Dedifferentiated amniotic fluid mesenchymal stem cell (primary cell): ENCODE results near the gene UNK.
"Not testable (repeated sequence)": the region's sequence is repeated elsewhere in the genome, so short reads cannot be mapped to it uniquely, and the experiment has no call there.

Source experiments
- DNase-seq: peaks from one replicate; pipeline ENCODE4 v3.0.0-alpha.2; 2016; ENCODE audit errors: extremely low spot score

UNK gene

GRCh38 chr17:75849279-75849646 lies 64.7 kb downstream of the UNK start:
- DNase-seq, result no peak

- DNase-seq, result no peak
These were observed 65.1 kb downstream of the UNK start for GRCh38 chr17:75849724-75850123.

- DNase-seq, result no peak
These were observed 66.5 kb downstream of the UNK start for GRCh38 chr17:75850928-75851692.

DNA sequence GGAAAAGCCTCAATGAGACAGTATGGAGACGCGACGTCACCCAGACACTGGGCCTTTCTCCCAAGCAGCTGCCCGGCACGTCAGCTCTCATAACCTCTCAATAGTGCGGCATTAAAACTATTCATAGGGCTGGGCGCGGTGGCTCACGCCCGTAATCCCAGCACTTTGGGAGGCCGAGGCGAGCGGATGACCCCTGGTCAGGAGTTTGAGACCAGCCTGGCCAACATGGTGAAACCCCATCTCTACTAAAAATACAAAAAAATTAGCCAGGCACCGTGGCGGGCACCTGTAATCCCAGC lies 67.0 kb downstream of the UNK start:
- not testable (repeated sequence) for DNase-seq

GRCh38 chr17:75853433-75853832 lies 68.8 kb downstream of the UNK start:
- DNase-seq, result no peak

DNA sequence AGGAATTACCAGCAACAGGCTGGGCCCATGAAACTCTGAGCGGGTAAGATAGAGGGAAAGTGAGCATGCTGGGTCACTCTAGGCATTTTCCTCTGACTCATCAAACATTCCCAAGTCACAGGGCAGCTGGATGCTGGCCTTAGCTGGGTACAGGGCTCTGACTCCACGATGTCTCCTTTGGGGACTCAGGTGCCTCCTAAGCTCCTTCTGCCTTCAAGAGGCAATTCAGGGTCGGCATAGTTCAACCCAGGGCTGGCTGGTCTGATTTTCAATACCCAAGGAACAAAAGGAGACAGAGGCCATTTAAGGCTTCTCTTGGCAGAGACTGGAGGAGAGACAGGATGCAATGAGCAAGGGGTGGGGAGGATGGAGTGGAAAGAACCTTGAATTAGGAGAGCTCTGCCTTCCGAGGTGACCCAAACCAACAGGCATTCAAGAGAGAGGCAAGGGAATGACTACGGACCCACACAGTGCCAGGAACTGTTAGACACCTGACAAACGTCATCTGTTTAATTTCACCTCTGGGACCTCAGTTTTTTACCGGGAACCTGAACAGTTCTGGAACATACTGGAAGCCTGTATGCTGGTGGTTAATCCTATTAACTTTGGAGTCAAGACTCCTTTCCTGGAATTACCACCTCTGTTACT lies 69.6 kb downstream of the UNK start:
- no peak for DNase-seq

- no peak for DNase-seq
These were observed 70.3 kb downstream of the UNK start for GRCh38 chr17:75854881-75855309.

- peak; percentile 100 for DNase-seq
These were observed 70.9 kb downstream of the UNK start, which contains the start of gene WBP2 for GRCh38 chr17:75855310-75856061. TSS of gene WBP2 (minus strand) at chr17:75855335. CDS start at chr17:75855297, 38 bp downstream.

DNA sequence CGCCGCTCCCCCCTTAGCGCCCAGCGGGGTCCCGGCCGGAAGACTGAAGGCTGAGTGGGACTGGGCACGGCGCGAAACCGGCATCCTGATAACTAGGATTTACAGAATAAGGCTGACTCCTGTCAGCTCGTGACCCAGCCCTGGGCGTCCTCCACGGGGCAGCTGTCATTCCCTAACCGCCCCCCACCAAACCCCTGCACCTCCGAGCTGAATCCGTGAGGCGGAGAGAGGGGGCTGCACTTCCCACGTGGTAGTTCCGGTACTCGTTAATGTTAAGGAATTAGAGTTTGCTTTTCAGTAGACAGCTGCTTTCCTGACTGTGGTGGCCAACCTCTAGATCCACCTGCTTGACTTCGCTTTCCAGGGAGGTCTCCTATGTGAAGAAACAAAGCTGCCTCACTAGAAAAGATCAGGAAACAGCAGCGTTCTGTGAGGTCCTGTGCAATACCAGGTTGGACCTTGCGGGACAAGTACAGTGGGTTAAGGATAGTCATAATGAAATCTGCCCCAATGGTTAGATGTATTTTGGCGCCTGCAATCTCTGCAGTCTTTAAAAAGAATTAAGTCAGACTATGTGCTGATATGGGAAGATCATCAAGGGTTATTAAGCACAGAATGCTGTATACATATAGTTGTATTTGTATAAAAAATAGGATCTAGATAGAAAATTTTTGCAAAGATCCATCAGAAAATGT lies 71.6 kb downstream of the UNK start:
- no peak for DNase-seq

GRCh38 chr17:75859358-75859757 lies 74.8 kb downstream of the UNK start:
- DNase-seq, result not testable (repeated sequence)

- DNase-seq, result no peak
These were observed 77.3 kb downstream of the UNK start for GRCh38 chr17:75861927-75862317.

DNA sequence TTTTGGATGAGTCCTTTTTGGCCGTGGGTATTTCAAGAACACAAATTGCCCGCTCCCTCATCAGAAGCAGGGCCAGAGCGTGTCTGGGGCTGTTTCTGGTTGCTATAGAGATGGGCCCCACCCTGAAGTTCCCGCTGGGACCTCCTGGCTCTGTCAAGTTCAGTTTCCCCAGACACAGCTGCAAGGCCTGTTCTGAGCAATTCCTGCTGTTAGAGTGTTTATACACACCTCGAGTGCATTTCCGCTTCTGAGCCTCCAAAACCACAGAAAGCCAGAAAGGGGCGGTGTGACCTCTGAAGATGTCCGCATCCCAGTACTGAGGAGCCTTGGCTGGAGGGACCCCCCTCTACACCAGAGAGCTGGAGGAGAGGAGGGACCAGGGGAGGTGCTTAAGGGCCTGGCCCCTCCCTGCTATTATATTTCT lies 79.9 kb downstream of the UNK start:
- DNase-seq, result peak; percentile 44

DNA sequence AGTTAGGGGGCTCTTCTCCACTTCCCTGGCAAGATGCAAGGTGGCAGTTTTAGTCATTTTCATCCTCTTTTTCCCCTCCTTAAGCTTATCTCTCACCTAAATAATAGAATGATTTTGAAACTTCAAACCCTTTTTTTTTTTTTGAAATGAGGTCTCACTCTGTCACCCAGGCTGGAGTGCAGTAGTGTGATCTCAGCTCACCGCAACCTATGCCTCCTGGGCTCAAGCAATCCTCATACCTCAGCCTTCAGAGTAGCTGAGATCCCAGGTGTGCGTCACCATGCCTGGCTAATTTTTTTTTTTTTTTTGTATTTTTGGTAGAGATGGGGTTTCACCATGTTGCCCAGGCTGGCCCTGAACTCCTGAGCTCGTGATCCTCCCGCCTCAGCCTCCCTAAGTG lies 80.3 kb downstream of the UNK start:
- DNase-seq, result not testable (repeated sequence)

DNA sequence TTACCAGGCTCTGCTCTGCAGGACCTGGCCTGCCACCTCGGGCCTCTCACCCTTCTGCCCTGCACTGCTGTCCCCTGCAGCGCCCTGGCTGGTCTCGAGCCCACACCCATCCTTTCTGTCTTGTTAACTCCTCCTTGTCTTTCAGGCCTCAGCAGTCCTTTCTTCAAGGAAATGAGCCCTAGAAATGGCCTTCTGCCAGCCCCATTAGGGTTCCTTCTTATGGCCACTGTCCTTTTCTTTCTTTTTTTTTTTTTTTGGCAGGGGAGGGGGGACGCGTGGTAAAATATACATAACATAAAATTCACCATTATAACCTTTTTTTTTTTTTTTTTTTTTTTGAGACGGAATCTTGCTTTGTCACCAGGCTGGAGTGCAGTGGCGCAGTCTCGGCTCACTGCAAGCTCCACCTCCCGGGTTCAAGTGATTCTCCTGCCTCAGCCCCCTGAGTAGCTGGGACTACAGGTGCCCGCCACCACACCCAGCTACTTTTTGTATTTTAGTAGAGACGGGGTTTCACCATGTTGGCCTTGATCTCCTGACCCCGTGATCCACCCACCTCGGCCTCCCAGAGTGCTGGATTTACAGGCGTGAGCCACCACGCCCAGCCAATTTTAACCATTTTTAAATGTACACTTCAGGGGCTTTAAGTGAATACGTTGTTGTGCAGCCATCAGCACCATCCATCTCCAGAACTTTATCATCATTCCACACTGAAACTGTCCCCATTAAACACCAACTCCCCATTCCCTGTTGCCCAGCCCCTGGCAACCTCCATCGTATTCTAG lies 81.0 kb downstream of the UNK start:
- not testable (repeated sequence) for DNase-seq

DNA sequence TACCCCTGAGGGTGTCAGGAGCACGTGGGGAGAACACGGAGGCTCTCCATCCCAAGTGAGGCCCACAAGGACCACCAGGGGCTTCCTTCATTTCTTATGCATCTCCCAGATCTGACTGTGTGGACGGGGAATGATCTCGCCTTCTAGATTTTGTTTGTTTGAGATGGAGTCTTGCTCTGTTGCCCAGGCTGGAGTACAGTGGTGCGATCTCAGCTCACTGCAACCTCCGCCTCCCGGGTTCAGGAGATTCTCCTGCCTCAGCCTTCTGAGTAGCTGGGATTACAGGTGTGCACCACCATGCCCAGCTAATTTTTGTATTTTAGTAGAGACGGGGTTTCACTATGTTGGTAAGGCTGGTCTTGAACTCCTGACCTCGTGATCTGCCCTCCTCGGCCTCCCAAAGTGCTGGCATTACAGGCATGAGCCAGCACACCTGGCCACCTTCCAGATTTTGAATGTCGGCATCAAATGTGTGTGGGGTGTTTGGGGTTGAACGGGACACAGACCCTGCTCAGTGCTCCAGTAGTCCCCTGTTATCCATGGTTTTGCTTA lies 84.2 kb downstream of the UNK start:
- not testable (repeated sequence) for DNase-seq

DNA sequence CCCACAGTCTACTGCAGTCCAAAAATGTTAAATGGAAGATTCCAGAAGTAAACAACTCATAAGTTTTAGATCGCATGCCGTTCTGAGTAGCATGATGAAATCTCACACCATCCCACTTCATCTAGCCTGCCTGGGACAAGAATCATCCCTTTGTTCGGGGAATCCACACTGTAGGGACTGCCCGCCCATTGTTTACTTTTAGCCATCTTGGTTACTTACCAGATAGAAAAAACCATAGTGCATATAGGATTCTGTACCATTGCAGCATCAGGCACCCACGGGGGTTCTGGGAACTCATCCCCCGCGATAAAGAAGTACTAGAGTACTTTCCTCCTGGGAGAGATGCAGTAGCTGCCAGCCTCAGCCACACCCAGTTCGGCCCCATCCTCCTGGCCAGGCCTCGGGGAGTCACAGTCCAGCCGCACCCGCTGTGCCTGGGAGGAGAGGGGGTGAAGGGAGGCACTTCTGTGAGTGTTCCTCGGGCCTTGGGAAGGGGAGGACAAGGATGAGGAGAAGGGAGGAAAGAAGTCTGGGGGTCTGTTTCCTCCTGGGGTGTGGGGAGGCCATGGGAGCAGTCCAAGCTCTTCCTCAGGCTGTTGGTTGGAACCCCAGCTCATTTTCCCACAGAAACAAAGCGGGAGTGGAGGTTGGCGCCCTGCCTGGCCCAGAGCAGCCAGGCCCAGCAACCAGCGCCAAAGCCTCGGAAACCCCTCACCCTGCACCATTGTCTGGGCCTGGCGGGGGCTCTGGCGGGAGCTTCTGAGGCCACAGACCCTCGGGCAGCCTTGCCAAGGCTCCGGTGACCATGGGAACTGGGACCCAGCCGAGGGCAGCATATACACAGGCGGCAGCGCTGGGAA lies 84.9 kb downstream of the UNK start:
- DNase-seq, result peak; percentile 28

GRCh38 chr17:75870228-75870627 lies 85.6 kb downstream of the UNK start:
- DNase-seq, result not testable (repeated sequence)

DNA sequence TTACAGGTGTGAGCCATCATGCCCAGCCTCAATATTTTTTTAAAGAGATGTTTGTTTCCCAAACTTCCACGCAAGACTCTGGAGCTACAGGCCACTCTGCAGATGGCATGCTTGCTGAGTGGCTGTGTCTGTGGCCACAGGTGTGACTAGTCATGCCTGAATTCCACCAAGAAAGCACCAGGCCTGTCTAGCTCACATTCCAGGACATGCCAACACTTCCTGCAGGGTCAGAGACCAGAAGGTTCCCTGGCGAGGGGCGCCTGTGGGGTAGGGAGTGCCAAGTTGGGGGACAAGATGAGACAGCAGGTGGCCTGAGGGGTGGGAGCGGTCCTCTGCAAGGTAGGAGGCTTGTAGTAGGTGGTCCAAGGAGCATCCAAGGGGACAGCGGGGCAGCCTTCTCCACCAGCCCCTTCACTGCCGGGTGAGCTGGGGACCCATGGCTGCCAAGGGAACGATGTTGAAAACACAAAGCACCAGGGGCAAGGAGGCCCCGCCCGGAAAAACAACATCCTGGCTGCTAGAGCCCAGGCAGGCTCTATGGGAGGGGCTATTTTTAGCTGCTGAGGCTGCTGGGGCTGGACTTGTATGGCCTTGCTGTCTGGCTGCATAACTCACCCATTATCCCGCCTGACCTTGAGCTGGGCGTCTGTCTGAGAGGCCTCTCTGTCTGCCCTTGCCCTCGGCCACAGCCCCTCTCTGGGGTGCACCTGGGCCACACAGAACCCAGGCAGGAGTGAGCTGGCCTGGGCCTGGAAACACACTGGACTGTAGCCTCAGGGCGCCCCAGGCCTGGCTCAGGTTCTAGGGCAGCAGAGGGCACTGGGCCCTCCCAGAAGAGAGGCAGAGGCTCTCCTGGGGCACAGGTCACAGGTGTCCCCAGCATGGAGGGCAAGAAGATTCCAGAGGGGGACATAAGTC lies 88.1 kb downstream of the UNK start:
- DNase-seq, result peak; percentile 86
